HCT116 (cell line): Measurements from ENCODE around the gene SLC25A25. TPM values are rescaled to one million over a fixed set of nuclear protein-coding genes. Genes with fewer than 3 reads are reported as not detected.
"Not testable (repeated sequence)": the region's sequence is repeated elsewhere in the genome, so short reads cannot be mapped to it uniquely, and the experiment has no call there.

Experiments
- ATAC-seq: fragments of 200-7000 bp; cut with Tn5 transposase; 2 replicates; pipeline ENCODE4 v1.9.1; 2020; ENCODE audit warnings: mild to moderate bottlenecking, moderate library complexity
- BruUV-seq: library from RNA; stranded (reverse); fragments of 400-500 nt; replicated peaks from 2 replicates; lab custom pipeline; 2021; lab: Mats Ljungman, UMichigan
- CTCF ChIA-PET: fragments of 300-600 bp; sonication (Branson Sonifier 250); formaldehyde crosslinking; loops from one replicate; lab custom pipeline; 2021; ENCODE audit warnings: antibody characterized with exemption; lab: Charles Lee
- POLR2A ChIA-PET: fragments of 300-600, 350-600 bp; sonication (Branson Sonifier 250); formaldehyde crosslinking; loops from one replicate; lab custom pipeline; 2021; ENCODE audit warnings: antibody characterized with exemption; lab: Charles Lee
- RAD21 ChIA-PET, 2 experiments: fragments of 300-600 bp; sonication (Branson Sonifier 250); formaldehyde crosslinking; loops; one replicate each; lab custom pipeline; 2023; ENCODE audit warnings: low total read pairs in 2 of 2; ENCODE audit not compliant: uncharacterized antibody in 2 of 2, unreplicated experiment in 2 of 2, low non-redundant PET in 1 of 2; lab: Charles Lee
- DNase-seq: peaks from one replicate; pipeline ENCODE4 v3.0.0-alpha.2; 2010; ENCODE audit warnings: low read depth, low spot score
- H2AFZ ChIP-seq: fragments of 200-600 bp; shearing (Covaris generic), sonication (generic); 2 replicates; pipeline ENCODE4 v1.6.1; 2017; ENCODE audit warnings: low read depth, mixed run types, mixed read lengths, antibody characterized with exemption, low read length; ENCODE audit not compliant: poor library complexity, severe bottlenecking
- H3K27ac ChIP-seq: 2 replicates; pipeline ENCODE4 v1.5.1; 2012; ENCODE audit warnings: low read depth, low read length
- H3K27me3 ChIP-seq: fragments of 200-600 bp; sonication (generic); 2 replicates; pipeline ENCODE4 v1.6.1; 2016; ENCODE audit warnings: mixed run types, low read length, mixed read lengths; ENCODE audit not compliant: insufficient read depth
- H3K36me3 ChIP-seq, 2 experiments: fragments of 200-500 bp in 1 of 2; fragments of 200-600 bp in 1 of 2; sonication (Bioruptor generic) in 1 of 2; sonication (generic) in 1 of 2; 2 replicates each; pipeline versions ENCODE4 v1.5.1 to v1.6.1; 2014 to 2016; ENCODE audit warnings: low read length in 2 of 2, inconsistent platforms in 1 of 2, mixed read lengths in 1 of 2, mixed run types in 1 of 2; ENCODE audit not compliant: insufficient read depth in 2 of 2, control insufficient read depth in 1 of 2
- H3K4me1 ChIP-seq, 2 experiments: fragments of 200-600 bp in 1 of 2; sonication (generic) in 1 of 2; 2 replicates each; pipeline versions ENCODE4 v1.5.1 to v1.6.1; 2012 to 2017; ENCODE audit warnings: low read length in 2 of 2, inconsistent platforms in 1 of 2, mild to moderate bottlenecking in 1 of 2, mixed read lengths in 1 of 2, mixed run types in 1 of 2, moderate library complexity in 1 of 2; ENCODE audit not compliant: insufficient read depth in 2 of 2, control insufficient read depth in 1 of 2
- H3K4me2 ChIP-seq: fragments of 200-600 bp; sonication (generic); 2 replicates; pipeline ENCODE4 v1.6.1; 2017; ENCODE audit warnings: mixed run types, low read length, mixed read lengths
- H3K4me3 ChIP-seq, 2 experiments: fragments of 200-600 bp in 1 of 2; sonication (generic) in 1 of 2; replicated peaks in 1 of 2; 2 replicates each; pipeline ENCODE4 v1.5.1; 2011 to 2016; ENCODE audit warnings: low read length in 2 of 2, control low read depth in 1 of 2, low read depth in 1 of 2, mild to moderate bottlenecking in 1 of 2, mixed read lengths in 1 of 2, mixed run types in 1 of 2
- H3K79me2 ChIP-seq: fragments of 200-600 bp; sonication (generic); 2 replicates; pipeline ENCODE4 v1.6.1; 2017; ENCODE audit warnings: mild to moderate bottlenecking, mixed run types, low read length, moderate library complexity, mixed read lengths; ENCODE audit not compliant: insufficient read depth
- H3K9ac ChIP-seq: fragments of 200-600 bp; sonication (generic); 2 replicates; pipeline ENCODE4 v1.6.1; 2016; ENCODE audit warnings: low read length, mixed read lengths
- H3K9me2 ChIP-seq: fragments of 200-600 bp; sonication (generic), shearing (Covaris generic); 2 replicates; pipeline ENCODE4 v1.6.1; 2017; ENCODE audit warnings: mixed run types, mild to moderate bottlenecking, moderate library complexity; ENCODE audit not compliant: insufficient read depth
- H3K9me3 ChIP-seq, 2 experiments: fragments of 200-500 bp in 1 of 2; fragments of 200-600 bp in 1 of 2; sonication (Bioruptor generic) in 1 of 2; sonication (generic) in 1 of 2; 2 replicates each; pipeline ENCODE4 v1.6.1; 2014 to 2017; ENCODE audit warnings: low read length in 2 of 2, mixed read lengths in 2 of 2, inconsistent platforms in 1 of 2, low read depth in 1 of 2, mild to moderate bottlenecking in 1 of 2, mixed run types in 1 of 2, moderate library complexity in 1 of 2; ENCODE audit not compliant: control insufficient read depth in 1 of 2, insufficient read depth in 1 of 2
- H4K20me1 ChIP-seq: fragments of 200-600 bp; sonication (generic), shearing (Covaris generic); 2 replicates; pipeline ENCODE4 v1.6.1; 2017; ENCODE audit warnings: mixed run types, mild to moderate bottlenecking, moderate library complexity; ENCODE audit not compliant: insufficient read depth
- CBX3 ChIP-seq: IDR thresholded peaks from 2 replicates; pipeline ENCODE4 v1.6.1; 2012; ENCODE audit warnings: low read depth
- CEBPB ChIP-seq: IDR thresholded peaks from 2 replicates; pipeline ENCODE4 v1.6.1; 2012; ENCODE audit warnings: low read depth
- EGR1 ChIP-seq: IDR thresholded peaks from 2 replicates; pipeline ENCODE4 v1.6.1; 2012; ENCODE audit warnings: low read depth
- EZH2 ChIP-seq: fragments of 200-600 bp; sonication (generic); IDR thresholded peaks from 2 replicates; pipeline ENCODE4 v1.6.1; 2017; ENCODE audit warnings: antibody characterized with exemption, mixed run types
- JUND ChIP-seq: IDR thresholded peaks from 2 replicates; pipeline ENCODE4 v1.6.1; 2012
- MAX ChIP-seq: IDR thresholded peaks from 2 replicates; pipeline ENCODE4 v1.6.1; 2012
- POLR2A ChIP-seq: IDR thresholded peaks from 2 replicates; pipeline ENCODE4 v1.7.0; 2011; ENCODE audit warnings: borderline replicate concordance; ENCODE audit not compliant: insufficient read depth, insufficient read length; ENCODE audit errors: extremely low read depth
- SIN3A ChIP-seq: IDR thresholded peaks from 2 replicates; pipeline ENCODE4 v1.6.1; 2012; ENCODE audit warnings: low read depth
- SP1 ChIP-seq: IDR thresholded peaks from 2 replicates; pipeline ENCODE4 v1.6.1; 2012; ENCODE audit warnings: low read depth
- YY1 ChIP-seq: IDR thresholded peaks from 2 replicates; pipeline ENCODE4 v1.6.1; 2011; ENCODE audit warnings: low read length, low read depth, moderate library complexity, mild to moderate bottlenecking; ENCODE audit not compliant: insufficient replicate concordance; ENCODE audit errors: extremely low read depth
- ZBTB33 ChIP-seq: IDR thresholded peaks from 2 replicates; pipeline ENCODE4 v1.6.1; 2011; ENCODE audit warnings: mild to moderate bottlenecking, low read length, moderate library complexity; ENCODE audit not compliant: insufficient replicate concordance; ENCODE audit errors: extremely low read depth
- ZNF274 ChIP-seq: fragments of 200-500 bp; sonication (Bioruptor generic); IDR thresholded peaks from 2 replicates; pipeline ENCODE4 v1.6.1; 2014; ENCODE audit warnings: mild to moderate bottlenecking, low read depth, low read length, inconsistent platforms
- intact Hi-C: fragments of 100-400 bp; cut with micrococcal nuclease; formaldehyde crosslinking; loops from 2 replicates; pipeline ENCODE4 v1.10.0; 2022
- total RNA-seq: library from RNA; stranded (reverse); gene quantifications from one replicate; pipeline ENCODE4 v1.2.1, GENCODE V29; 2021; ENCODE audit not compliant: unreplicated experiment
- TF ChIP-seq, protein P1 (sequence below): IDR thresholded peaks from 2 replicates; pipeline ENCODE4 v1.6.1; 2012; ENCODE audit warnings: low read depth

SLC25A25 gene
- total RNA-seq, 1 experiment from 2014 or later = 15.3 TPM

DNA sequence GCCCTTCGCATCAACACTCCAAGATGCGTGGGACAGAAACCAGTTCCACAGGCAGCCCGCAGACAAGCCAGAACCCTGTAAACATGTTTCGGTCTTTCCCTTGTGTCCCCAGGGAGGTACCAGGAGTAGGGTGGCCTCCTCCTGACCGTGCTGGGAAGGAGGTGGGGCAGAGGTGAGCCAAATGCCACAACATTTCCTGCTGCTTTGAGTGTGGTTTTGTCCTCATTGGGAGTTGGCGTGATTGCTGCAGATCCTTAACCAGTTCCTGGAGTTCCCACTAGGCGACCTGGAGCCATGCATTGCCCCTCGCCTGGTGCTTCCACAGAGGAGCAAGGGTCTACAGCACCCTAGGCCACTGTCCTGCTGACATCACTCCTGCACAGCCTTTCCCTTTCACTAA is 67.5 kb downstream of the SLC25A25 start:
- H3K9ac ChIP-seq, ATAC-seq, BruUV-seq, H2AFZ ChIP-seq, H3K4me1 ChIP-seq, H3K4me2 ChIP-seq, RAD21 ChIA-PET, POLR2A ChIA-PET, H3K9me2 ChIP-seq, H4K20me1 ChIP-seq, CTCF ChIA-PET, intact Hi-C loops, DNase-seq, H3K4me3 ChIP-seq, H3K9me3 ChIP-seq, H3K79me2 ChIP-seq, H3K27me3 ChIP-seq, H3K36me3 ChIP-seq, H3K27ac ChIP-seq: not testable (repeated sequence)

DNA sequence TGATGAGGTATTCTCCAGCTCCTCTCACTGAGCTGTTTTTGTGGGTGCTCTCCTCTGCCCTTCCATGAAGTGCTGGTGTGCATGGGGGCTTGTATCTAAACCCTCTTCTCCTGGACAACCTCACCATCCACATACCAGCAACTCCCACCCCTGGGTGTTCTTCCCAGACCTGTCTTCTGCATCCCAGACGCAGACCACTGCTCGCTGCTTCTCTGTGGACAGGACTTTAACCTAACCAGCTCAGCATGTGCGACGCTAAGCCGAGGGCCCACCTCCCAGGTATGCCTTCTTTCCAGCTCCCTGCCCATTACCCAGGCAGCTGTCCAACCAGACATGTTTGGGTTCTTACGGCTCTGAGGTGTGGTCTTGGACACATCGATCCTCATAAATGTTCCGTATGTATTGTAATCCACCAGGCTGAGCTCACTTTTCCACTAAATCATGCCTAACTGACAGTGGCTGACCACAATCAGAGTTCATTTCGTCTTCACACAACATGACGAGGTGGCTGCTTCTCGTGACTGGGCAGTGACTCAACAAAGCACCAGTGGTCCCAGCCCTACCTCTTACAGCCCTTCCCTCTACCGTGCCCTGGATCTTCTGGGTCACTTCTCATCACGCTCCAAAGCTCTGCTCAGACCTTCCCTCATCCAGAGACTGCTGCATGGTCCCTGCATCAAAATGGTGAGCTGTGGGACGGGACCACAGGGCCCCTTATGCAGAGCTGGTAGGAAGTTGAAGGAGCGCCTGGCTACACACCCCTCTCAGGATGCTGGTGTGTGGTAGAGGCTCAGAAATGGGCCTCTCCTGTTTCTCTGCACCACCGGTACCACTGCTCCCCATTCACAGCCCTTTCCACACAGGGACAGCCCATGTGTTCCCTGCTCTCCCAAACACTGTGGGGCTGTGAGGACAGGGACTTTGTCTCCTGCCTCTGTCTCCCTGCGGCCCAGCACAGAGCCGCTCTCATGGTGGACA is 69.1 kb downstream of the SLC25A25 start:
- DNase-seq (no peak), ATAC-seq (peak; percentile 25; the same call in 1 of the 2 replicates)
- no peaks in the 10 kb centered on the region for H4K20me1 ChIP-seq
- no peak overlapping the region for H3K27ac ChIP-seq
- peaks cover 3% of the 10 kb centered on the region; the same call in 1 of the 2 replicates for H3K27me3 ChIP-seq
- H2AFZ ChIP-seq = no peak overlapping the region
- RAD21 ChIA-PET = no interaction called here
- H3K9me3 ChIP-seq = peaks cover 0 to 4% of the 10 kb centered on the region in 2 experiments; a peak in 1 of 4 replicates
- H3K9ac ChIP-seq = no peak overlapping the region
- no peaks in the 10 kb centered on the region for H3K36me3 ChIP-seq
- H3K4me2 ChIP-seq = no peak overlapping the region
- no peaks in the 10 kb centered on the region for H3K9me2 ChIP-seq
- intact Hi-C loops = no loop called here
- H3K4me1 ChIP-seq = peaks cover 0 to 4% of the 10 kb centered on the region in 2 experiments; a peak in 1 of 4 replicates
- no TSS peak for BruUV-seq
- H3K4me3 ChIP-seq = no peak overlapping the region
- POLR2A ChIA-PET = interaction anchor here (1.3 kb wide), 1 partner anchor 9 kb away, joined by 3 read pairs; no protein-coding TSS in a partner anchor
- no peaks in the 10 kb centered on the region for H3K79me2 ChIP-seq
- CTCF ChIA-PET = no interaction called here
- TF ChIP-seq JUND (no peak), EGR1 (no peak), SIN3A (no peak), CEBPB (no peak), MAX (no peak), SP1 (no peak), ZBTB33 (no peak), EZH2 (no peak), CBX3 (no peak), POLR2A (no peak), YY1 (no peak), ZNF274 (no peak)
- TF ChIP-seq, protein P1, sequence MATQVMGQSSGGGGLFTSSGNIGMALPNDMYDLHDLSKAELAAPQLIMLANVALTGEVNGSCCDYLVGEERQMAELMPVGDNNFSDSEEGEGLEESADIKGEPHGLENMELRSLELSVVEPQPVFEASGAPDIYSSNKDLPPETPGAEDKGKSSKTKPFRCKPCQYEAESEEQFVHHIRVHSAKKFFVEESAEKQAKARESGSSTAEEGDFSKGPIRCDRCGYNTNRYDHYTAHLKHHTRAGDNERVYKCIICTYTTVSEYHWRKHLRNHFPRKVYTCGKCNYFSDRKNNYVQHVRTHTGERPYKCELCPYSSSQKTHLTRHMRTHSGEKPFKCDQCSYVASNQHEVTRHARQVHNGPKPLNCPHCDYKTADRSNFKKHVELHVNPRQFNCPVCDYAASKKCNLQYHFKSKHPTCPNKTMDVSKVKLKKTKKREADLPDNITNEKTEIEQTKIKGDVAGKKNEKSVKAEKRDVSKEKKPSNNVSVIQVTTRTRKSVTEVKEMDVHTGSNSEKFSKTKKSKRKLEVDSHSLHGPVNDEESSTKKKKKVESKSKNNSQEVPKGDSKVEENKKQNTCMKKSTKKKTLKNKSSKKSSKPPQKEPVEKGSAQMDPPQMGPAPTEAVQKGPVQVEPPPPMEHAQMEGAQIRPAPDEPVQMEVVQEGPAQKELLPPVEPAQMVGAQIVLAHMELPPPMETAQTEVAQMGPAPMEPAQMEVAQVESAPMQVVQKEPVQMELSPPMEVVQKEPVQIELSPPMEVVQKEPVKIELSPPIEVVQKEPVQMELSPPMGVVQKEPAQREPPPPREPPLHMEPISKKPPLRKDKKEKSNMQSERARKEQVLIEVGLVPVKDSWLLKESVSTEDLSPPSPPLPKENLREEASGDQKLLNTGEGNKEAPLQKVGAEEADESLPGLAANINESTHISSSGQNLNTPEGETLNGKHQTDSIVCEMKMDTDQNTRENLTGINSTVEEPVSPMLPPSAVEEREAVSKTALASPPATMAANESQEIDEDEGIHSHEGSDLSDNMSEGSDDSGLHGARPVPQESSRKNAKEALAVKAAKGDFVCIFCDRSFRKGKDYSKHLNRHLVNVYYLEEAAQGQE = no peak
